Measurements from ENCODE around the gene BSND.

Gene BSND

GRCh38 chr1:54975356-54976108 lies 23.2 kb upstream of the BSND start:
- in situ Hi-C loops (cut with MboI; ENCODE audit: low sequenced_read_pairs): no loop called here

GRCh38 chr1:54976747-54977146 lies 22.0 kb upstream of the BSND start:
- in situ Hi-C loops (cut with MboI; ENCODE audit: low sequenced_read_pairs): no loop called here

GRCh38 chr1:54977533-54978297 lies 21.0 kb upstream of the BSND start:
- in situ Hi-C loops (cut with MboI; ENCODE audit: low sequenced_read_pairs): no loop called here

- in situ Hi-C loops (cut with MboI; ENCODE audit: low sequenced_read_pairs): no loop called here
Measured at GRCh38 chr1:54978528-54979326, 20.0 kb upstream of the BSND start.

GRCh38 chr1:54979327-54979891 lies 19.3 kb upstream of the BSND start:
- in situ Hi-C loops (cut with MboI; ENCODE audit: low sequenced_read_pairs): no loop called here

GRCh38 chr1:54980046-54980527 lies 18.6 kb upstream of the BSND start:
- in situ Hi-C loops (cut with MboI; ENCODE audit: low sequenced_read_pairs): no loop called here

GRCh38 chr1:54980528-54981241 lies 18.0 kb upstream of the BSND start, which contains the start of gene TMEM61:
Gene TMEM61, plus strand, starts transcription at chr1:54980628. Its CDS starts 438 bp downstream, at chr1:54981066.
- in situ Hi-C loops (cut with MboI; ENCODE audit: low sequenced_read_pairs): no loop called here

GRCh38 chr1:54981466-54981865 lies 17.3 kb upstream of the BSND start:
- in situ Hi-C loops (cut with MboI; ENCODE audit: low sequenced_read_pairs): no loop called here

GRCh38 chr1:54982739-54983138 lies 16.0 kb upstream of the BSND start:
- in situ Hi-C loops (cut with MboI; ENCODE audit: low sequenced_read_pairs): no loop called here

- in situ Hi-C loops (cut with MboI; ENCODE audit: low sequenced_read_pairs): no loop called here
Measured at GRCh38 chr1:54984131-54984842, 14.4 kb upstream of the BSND start.

- in situ Hi-C loops (cut with MboI; ENCODE audit: low sequenced_read_pairs): no loop called here
Measured at GRCh38 chr1:54985556-54985955, 13.2 kb upstream of the BSND start.

- in situ Hi-C loops (cut with MboI; ENCODE audit: low sequenced_read_pairs): no loop called here
Measured at GRCh38 chr1:54986025-54986424, 12.7 kb upstream of the BSND start.

GRCh38 chr1:54986533-54986932 lies 12.2 kb upstream of the BSND start:
- in situ Hi-C loops (cut with MboI; ENCODE audit: low sequenced_read_pairs): no loop called here

GRCh38 chr1:54987427-54987826 lies 11.3 kb upstream of the BSND start:
- in situ Hi-C loops (cut with MboI; ENCODE audit: low sequenced_read_pairs): no loop called here

GRCh38 chr1:54987919-54988705 lies 10.6 kb upstream of the BSND start:
- in situ Hi-C loops (cut with MboI; ENCODE audit: low sequenced_read_pairs): no loop called here

GRCh38 chr1:54988975-54989374 lies 9.8 kb upstream of the BSND start:
- in situ Hi-C loops (cut with MboI; ENCODE audit: low sequenced_read_pairs): no loop called here

GRCh38 chr1:54989473-54989872 lies 9.3 kb upstream of the BSND start:
- in situ Hi-C loops (cut with MboI; ENCODE audit: low sequenced_read_pairs): no loop called here

GRCh38 chr1:54989968-54990810 lies 8.5 kb upstream of the BSND start:
- in situ Hi-C loops (cut with MboI; ENCODE audit: low sequenced_read_pairs): no loop called here
